ENCODE data around the gene CA4. TPM values are rescaled to one million over a fixed set of nuclear protein-coding genes. Genes with fewer than 3 reads are reported as not detected.
"Not testable (repeated sequence)": the region's sequence is repeated elsewhere in the genome, so short reads cannot be mapped to it uniquely, and the experiment has no call there.

Gene CA4
- polyA plus RNA-seq (2011; rRNA removed) = 0.06 and 0.11 TPM in 2 replicates
- polyA plus RNA-seq (2012; cell fraction: cytosol; rRNA removed) = 0.05 and 0.07 TPM in 2 replicates
- polyA plus RNA-seq (2012; cell fraction: nucleus; rRNA removed) = 0.08 and 0.18 TPM in 2 replicates
- 0.11 TPM in 1 of 3 replicates, not detected in the others for polyA plus RNA-seq (2017; fragmentation: RNase III; extraction: RNeasy Plus Mini Kit Qiagen cat#74134 plus additional on column Dnase treatment)
- not detected in 2 replicates for polyA minus RNA-seq (2011; rRNA and poly(A)+ RNA removed)

- H3K27ac ChIP-seq = peak within 1 kb of the TSS in 1 of 2 experiments; percentile 57; a peak in 2 of 6 replicates
- peaks cover 18% of the 10 kb centered on the region for H3K4me1 ChIP-seq
- H3K4me2 ChIP-seq = peak within 1 kb of the TSS; percentile 100
- FAIRE-seq (no peak), ATAC-seq (peak; percentile 26 to 57; a peak in 3 of 6 replicates), DNase-seq (ENCODE audit: low read depth in 1 of 2, low spot score in 1 of 2) (peak in 1 of 2 experiments; percentile 52)
- TF ChIP-seq RFX5 (IDR thresholded peaks at IDR 0.05) = no peak
- TF ChIP-seq FOXS1 (CRISPR knock-in tag; IDR thresholded peaks at IDR 0.05) = no peak
- TF ChIP-seq NFE2L2 (conservative IDR thresholded peaks at IDR 0.05; ENCODE audit: low read length) = no peak
- no peak for TF ChIP-seq POLR2AphosphoS2 (conservative IDR thresholded peaks at IDR 0.05; ENCODE audit: low read length)
- no peak for TF ChIP-seq KDM5A (IDR thresholded peaks at IDR 0.05)
- TF ChIP-seq, protein P1, sequence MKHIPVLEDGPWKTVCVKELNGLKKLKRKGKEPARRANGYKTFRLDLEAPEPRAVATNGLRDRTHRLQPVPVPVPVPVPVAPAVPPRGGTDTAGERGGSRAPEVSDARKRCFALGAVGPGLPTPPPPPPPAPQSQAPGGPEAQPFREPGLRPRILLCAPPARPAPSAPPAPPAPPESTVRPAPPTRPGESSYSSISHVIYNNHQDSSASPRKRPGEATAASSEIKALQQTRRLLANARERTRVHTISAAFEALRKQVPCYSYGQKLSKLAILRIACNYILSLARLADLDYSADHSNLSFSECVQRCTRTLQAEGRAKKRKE (CRISPR knock-in tag; IDR thresholded peaks at IDR 0.05; ENCODE audit: low read depth) = no peak
- TF ChIP-seq CHD4 (IDR thresholded peaks at IDR 0.05; ENCODE audit: borderline replicate concordance) = no peak
- H3K4me3 ChIP-seq = peak within 1 kb of the TSS; percentile 58
- ChIA-PET POLR2A (interaction anchor here (0.5 to 0.6 kb wide), 2 partner anchors 18 to 304 kb away, joined by 4 to 6 read pairs; no protein-coding TSS in a partner anchor), CTCF (interaction anchor here (0.7 to 15.1 kb wide), 8 partner anchors 7 to 284 kb away, joined by 3 to 150 read pairs (median 4); no protein-coding TSS in a partner anchor)
- no peaks in the 10 kb centered on the region for H3K9me3 ChIP-seq
- WGBS (ENCODE audit: missing lambda C conversion rate) = 5% methylated on average over 69 of the region's 81 CpGs
Observed at GRCh38 chr17:60149691-60150582, at the start of gene CA4. CA4 (plus strand) TSS chr17:60149973; CDS start chr17:60150035, 62 bp downstream.

- DNase-seq (ENCODE audit: low read depth in 1 of 2, low spot score in 1 of 2); ATAC-seq; H3K4me2 ChIP-seq; H3K27ac ChIP-seq; POLR2A ChIA-PET; CTCF ChIA-PET; H3K4me3 ChIP-seq; H3K9me3 ChIP-seq: not testable (repeated sequence)
- H3K4me1 ChIP-seq = peaks cover 16% of the 10 kb centered on the region; the same call in 2 of the 3 replicates
- WGBS (ENCODE audit: missing lambda C conversion rate) = 75% methylated on average over 1 of the region's 2 CpGs
- peak; percentile 95 for FAIRE-seq
Observed at GRCh38 chr17:60100577-60100976, 49.2 kb upstream of the CA4 start.

DNA sequence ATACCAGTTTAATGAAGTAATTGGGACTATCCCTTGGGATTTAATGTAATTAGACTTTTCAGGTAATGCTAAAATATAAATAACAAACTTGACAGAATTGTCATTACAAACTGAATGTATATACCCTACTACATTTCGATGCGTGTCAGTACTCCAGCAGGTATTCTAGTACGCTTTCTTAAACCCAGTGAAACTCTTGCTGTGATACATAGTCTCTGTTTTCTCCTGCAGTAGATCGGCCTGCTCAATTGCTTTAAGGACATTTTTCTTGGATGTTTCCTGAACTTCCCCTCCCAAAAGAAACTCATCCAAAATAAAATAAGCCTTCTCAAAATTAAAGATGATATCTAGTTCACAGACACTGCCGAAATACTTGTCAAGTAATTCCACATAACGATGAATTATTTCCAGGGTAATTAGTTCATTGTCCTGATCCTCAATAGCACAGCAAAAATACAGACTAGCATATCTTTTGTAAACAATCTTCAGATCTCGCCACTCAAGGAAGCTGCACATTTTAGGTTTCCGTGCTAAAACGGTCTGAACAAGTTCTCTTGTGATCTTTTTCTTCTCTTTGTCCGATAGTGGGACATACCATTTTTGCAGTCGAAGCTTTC, 47.6 kb upstream of the CA4 start:
- Histone ChIP-seq H3K4me1 (peaks cover 16% of the 10 kb centered on the region; the same call in 2 of the 3 replicates), H3K4me2 (peak overlapping the region; percentile 84), H3K4me3 (peak overlapping the region; percentile 27), H3K27ac (peak overlapping the region; percentile 68 to 83)
- peak; percentile 56 for FAIRE-seq
- POLR2A ChIA-PET = interaction anchor here (0.8 to 1.1 kb wide), 2 partner anchors 13 to 24 kb away, joined by 4 to 5 read pairs; partner anchors contain the start of gene HEATR6
- WGBS (ENCODE audit: missing lambda C conversion rate) = 24% methylated on average over 11 of the region's 11 CpGs
- not testable (repeated sequence) for H3K9me3 ChIP-seq; DNase-seq (ENCODE audit: low read depth in 1 of 2, low spot score in 1 of 2)
- ATAC-seq = peak; percentile 30 to 52; a peak in 4 of 6 replicates
- CTCF ChIA-PET = interaction anchor here (0.6 to 1.1 kb wide), 4 partner anchors 11 to 529 kb away, joined by 3 read pairs; no protein-coding TSS in a partner anchor

DNA sequence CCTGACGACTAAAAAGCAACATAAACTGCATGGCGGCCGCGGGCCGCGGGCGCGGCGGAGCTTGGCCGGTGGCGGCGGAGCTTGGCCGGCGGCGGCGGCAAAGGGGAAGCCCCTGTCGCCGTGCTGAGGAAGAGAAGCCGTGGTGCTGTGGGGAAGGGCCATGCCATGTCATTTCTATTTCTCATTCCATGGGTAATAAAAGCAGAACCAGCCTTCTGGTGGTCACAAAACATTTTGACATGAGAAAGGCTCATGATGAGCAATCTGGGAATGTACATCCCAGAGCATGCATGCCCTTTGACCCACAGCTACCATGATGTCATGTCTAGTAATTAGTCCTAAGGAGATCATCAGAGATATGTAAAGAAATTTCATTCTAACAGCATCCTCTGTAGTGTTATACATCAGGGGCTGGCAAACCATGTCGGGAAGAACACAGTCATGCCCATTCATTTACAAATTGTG, 47.1 kb upstream of the CA4 start:
- CTCF ChIA-PET = interaction anchor here (0.6 to 1.1 kb wide), 4 partner anchors 11 to 528 kb away, joined by 3 read pairs; no protein-coding TSS in a partner anchor

More for the DNA sequence above, 47.1 kb upstream of the CA4 start:
- peak overlapping the region; percentile 27 for H3K4me3 ChIP-seq
- peaks cover 16% of the 10 kb centered on the region; the same call in 2 of the 3 replicates for H3K4me1 ChIP-seq
- no peak for TF ChIP-seq KDM1A (IDR thresholded peaks at IDR 0.05; ENCODE audit: low read depth)
- no peak for TF ChIP-seq MAZ (IDR thresholded peaks at IDR 0.05; ENCODE audit: borderline replicate concordance, low read depth, low read length)
- 0 out of 5 replicates have a peak, but pooled peaks of 1 of the 2 experiments have one; percentile 34 for TF ChIP-seq JUN (IDR thresholded peaks at IDR 0.05)
- TF ChIP-seq TP53 (CRISPR knock-in tag; IDR thresholded peaks at IDR 0.05) = no peak
- no peak for TF ChIP-seq HOXB13 (CRISPR knock-in tag; IDR thresholded peaks at IDR 0.05; ENCODE audit: low read depth)
- no peak for TF ChIP-seq PHF8 (IDR thresholded peaks at IDR 0.05; ENCODE audit: borderline replicate concordance, low read depth)
- TF ChIP-seq RAD21 (conservative IDR thresholded peaks at IDR 0.05 in 1 of 2, IDR thresholded peaks at IDR 0.05 in 1 of 2) = no peak
- TF ChIP-seq, protein P2, sequence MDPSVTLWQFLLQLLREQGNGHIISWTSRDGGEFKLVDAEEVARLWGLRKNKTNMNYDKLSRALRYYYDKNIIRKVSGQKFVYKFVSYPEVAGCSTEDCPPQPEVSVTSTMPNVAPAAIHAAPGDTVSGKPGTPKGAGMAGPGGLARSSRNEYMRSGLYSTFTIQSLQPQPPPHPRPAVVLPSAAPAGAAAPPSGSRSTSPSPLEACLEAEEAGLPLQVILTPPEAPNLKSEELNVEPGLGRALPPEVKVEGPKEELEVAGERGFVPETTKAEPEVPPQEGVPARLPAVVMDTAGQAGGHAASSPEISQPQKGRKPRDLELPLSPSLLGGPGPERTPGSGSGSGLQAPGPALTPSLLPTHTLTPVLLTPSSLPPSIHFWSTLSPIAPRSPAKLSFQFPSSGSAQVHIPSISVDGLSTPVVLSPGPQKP (IDR thresholded peaks at IDR 0.05; ENCODE audit: low read depth, low read length) = no peak
- 9% methylated on average over 19 of the region's 20 CpGs for WGBS (ENCODE audit: missing lambda C conversion rate)
- peak overlapping the region; percentile 84 for H3K4me2 ChIP-seq
- FAIRE-seq (no peak), ATAC-seq (peak; percentile 75 to 86), DNase-seq (ENCODE audit: low read depth in 1 of 2, low spot score in 1 of 2) (peak; percentile 35 to 41)
- POLR2A ChIA-PET = interaction anchor here (0.8 to 1.1 kb wide), 2 partner anchors 14 to 24 kb away, joined by 4 to 5 read pairs; partner anchors contain the start of gene HEATR6
- H3K27ac ChIP-seq = peak overlapping the region; percentile 68 to 83
- no peaks in the 10 kb centered on the region for H3K9me3 ChIP-seq
